GM21423 (cell line): ENCODE results near the gene EDDM3A.

Experiments
- ATAC-seq: cut with Tn5 transposase; IDR thresholded peaks from one replicate; pipeline ENCODE4 v1.9.1; 2021; ENCODE audit warnings: mild to moderate bottlenecking, moderate library complexity; ENCODE audit not compliant: unreplicated experiment

Gene EDDM3A

GRCh38 chr14:20782280-20782890 lies 36.7 kb downstream of the EDDM3A start:
- peak; percentile 67 for ATAC-seq

GRCh38 chr14:20787025-20787424 lies 41.3 kb downstream of the EDDM3A start:
- no peak for ATAC-seq

- ATAC-seq: no peak
These were observed 43.6 kb downstream of the EDDM3A start for GRCh38 chr14:20789230-20789813.

GRCh38 chr14:20790464-20791116 lies 44.9 kb downstream of the EDDM3A start:
- no peak for ATAC-seq

- no peak for ATAC-seq
These were observed 45.5 kb downstream of the EDDM3A start for GRCh38 chr14:20791187-20791586.

GRCh38 chr14:20791597-20791996 lies 45.9 kb downstream of the EDDM3A start:
- no peak for ATAC-seq

GRCh38 chr14:20792556-20792955 lies 46.9 kb downstream of the EDDM3A start:
- no peak for ATAC-seq

- no peak for ATAC-seq
These were observed 49.1 kb downstream of the EDDM3A start for GRCh38 chr14:20794644-20795369.

- ATAC-seq: no peak
These were observed 51.5 kb downstream of the EDDM3A start for GRCh38 chr14:20797164-20797563.
